Esophagus squamous epithelium (tissue), 4 donors: Measurements from ENCODE around the gene KLRC2.

Source experiments
- POLR2A ChIP-seq, 4 donors: fragments of 450-650 bp; IDR thresholded peaks; one replicate each; pipeline ENCODE4 v1.6.1; 2017; ENCODE audit warnings: antibody characterized with exemption in 4 of 4, mild to moderate bottlenecking in 4 of 4, moderate library complexity in 3 of 4
- TF ChIP-seq, protein P1 (sequence below), 6 experiments: fragments of 450-650 bp in 4 of 6; fragments of 200-600 bp in 2 of 6; sonication (generic) in 2 of 6; IDR thresholded peaks; one replicate each; pipeline ENCODE4 v1.5.1; 2016 to 2019; ENCODE audit warnings: antibody characterized with exemption in 6 of 6, mild to moderate bottlenecking in 4 of 6, moderate library complexity in 4 of 6

DNA sequence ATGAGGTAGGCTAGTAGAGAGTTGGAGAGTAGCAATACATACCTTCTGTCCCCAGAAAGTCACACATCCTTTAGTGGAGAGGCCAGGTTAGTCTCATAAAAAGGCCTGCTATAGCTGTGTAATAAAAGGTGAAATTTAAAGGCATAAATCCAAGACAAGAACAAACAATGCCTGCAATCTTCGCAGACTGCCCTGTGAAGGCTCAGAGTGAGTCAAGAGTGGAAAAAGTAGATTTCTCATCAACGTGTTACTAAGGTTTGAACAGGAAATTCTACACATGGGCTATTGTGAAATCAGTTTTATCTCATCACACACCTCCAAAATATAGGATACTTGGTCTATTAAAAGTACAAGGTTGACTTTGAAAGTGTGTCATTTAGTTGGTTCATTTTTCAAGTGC is 17.3 kb upstream of the KLRC2 start, which contains the start of gene KLRC1:
- TF ChIP-seq POLR2A (IDR thresholded peaks at IDR 0.05): no peak
- TF ChIP-seq, protein P1, sequence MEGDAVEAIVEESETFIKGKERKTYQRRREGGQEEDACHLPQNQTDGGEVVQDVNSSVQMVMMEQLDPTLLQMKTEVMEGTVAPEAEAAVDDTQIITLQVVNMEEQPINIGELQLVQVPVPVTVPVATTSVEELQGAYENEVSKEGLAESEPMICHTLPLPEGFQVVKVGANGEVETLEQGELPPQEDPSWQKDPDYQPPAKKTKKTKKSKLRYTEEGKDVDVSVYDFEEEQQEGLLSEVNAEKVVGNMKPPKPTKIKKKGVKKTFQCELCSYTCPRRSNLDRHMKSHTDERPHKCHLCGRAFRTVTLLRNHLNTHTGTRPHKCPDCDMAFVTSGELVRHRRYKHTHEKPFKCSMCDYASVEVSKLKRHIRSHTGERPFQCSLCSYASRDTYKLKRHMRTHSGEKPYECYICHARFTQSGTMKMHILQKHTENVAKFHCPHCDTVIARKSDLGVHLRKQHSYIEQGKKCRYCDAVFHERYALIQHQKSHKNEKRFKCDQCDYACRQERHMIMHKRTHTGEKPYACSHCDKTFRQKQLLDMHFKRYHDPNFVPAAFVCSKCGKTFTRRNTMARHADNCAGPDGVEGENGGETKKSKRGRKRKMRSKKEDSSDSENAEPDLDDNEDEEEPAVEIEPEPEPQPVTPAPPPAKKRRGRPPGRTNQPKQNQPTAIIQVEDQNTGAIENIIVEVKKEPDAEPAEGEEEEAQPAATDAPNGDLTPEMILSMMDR (IDR thresholded peaks at IDR 0.05): no peak
